ENCODE results near the gene USP24. TPM values are rescaled to one million over a fixed set of nuclear protein-coding genes. Genes with fewer than 3 reads are reported as not detected.

USP24 gene
- polyA plus RNA-seq, 1 donor from 2014 or later: 29.5 TPM

DNA sequence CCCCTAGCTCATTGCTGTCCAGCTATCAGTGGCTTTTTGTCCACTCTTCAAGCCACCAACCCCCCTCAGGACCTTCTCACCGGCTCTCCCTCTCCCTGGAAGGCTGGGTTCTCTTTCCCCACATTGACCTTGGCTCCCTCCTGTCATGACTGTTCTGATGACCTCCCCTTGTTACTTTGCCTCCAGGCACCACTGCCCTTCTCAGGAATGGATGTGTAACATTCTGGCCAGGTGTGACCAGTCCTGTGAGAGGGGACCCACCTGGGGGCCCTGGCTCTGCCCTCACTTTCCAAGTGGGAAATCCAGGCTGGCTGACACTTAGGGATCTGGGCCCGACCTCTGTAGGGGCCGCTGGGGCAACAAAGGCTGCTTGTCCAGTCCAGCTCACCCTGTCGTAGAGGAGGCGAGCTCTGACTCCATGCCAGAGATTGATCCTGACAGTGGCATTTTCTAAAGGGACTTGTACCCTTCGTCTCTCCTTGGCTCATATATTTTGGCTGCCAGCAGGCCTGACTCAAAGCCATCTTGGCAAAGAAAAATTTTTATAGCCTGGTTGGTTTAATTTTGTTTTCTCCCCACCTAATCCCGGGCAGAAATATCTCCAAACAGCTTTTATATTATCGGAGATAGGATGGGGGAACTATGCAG, 37.9 kb upstream of the USP24 start:
- H3K9me3 ChIP-seq (ENCODE audit: low read length): no peaks in the 10 kb centered on the region
- no peaks in the 10 kb centered on the region for H3K79me2 ChIP-seq (replicated peaks; ENCODE audit: insufficient read depth, low read length)

DNA sequence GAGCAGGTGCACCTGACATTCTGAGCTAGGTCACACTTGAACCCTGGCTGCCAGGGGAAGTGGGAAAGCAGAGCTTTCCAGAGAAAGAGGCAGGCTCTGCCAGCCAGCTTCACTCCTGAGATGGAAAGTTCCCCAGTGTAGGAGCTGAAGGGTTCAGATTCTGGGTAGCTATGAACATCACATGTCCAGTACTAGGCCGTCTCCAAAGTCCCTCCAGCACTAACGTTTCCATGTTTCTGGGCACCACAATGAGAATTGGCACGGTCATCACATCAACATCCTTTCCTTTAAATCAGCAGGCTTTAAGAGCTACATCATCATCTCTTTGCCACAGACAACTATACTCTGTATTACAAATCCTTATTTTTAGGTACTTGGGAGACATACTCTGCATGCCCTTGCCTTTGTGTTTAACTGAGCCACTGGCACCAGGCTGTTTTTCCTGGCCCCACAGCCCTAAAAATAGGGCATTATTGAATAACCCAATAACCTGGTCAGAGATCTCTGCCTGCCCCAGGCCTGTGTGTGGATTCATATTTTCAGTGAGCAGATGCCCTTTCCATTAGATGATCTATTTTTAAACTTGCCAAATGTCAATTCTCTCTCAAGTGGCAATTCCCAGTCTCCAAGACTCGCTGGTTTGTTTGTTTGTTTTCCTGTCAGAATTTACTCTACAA, 35.4 kb upstream of the USP24 start:
- no peaks in the 10 kb centered on the region for H3K27me3 ChIP-seq (ENCODE audit: insufficient read depth, low read depth, low read length)
- no peak overlapping the region for H3K4me2 ChIP-seq (ENCODE audit: low read length)
- H4K20me1 ChIP-seq (ENCODE audit: insufficient read depth): no peaks in the 10 kb centered on the region
- no peaks in the 10 kb centered on the region for H3K9me3 ChIP-seq (ENCODE audit: low read length)
- H3K36me3 ChIP-seq (ENCODE audit: insufficient read depth, low read length): no peaks in the 10 kb centered on the region
- H3K4me3 ChIP-seq (ENCODE audit: low read length): no peak overlapping the region
- no peaks in the 10 kb centered on the region for H3K9me2 ChIP-seq (ENCODE audit: insufficient read depth, low read length)
- H3K27ac ChIP-seq (ENCODE audit: low read length): no peak overlapping the region
- H3K9ac ChIP-seq (ENCODE audit: low read length): no peak overlapping the region
- no peak overlapping the region for H2AFZ ChIP-seq (ENCODE audit: low read depth, low read length)
- no peaks in the 10 kb centered on the region for H3F3A ChIP-seq (ENCODE audit: insufficient read depth, low read length, poor library complexity, severe bottlenecking)
- no peaks in the 10 kb centered on the region for H3K79me2 ChIP-seq (replicated peaks; ENCODE audit: insufficient read depth, low read length)
- TF ChIP-seq SMC3 (conservative IDR thresholded peaks at IDR 0.05; ENCODE audit: poor library complexity): no peak
- TF ChIP-seq, protein P1, sequence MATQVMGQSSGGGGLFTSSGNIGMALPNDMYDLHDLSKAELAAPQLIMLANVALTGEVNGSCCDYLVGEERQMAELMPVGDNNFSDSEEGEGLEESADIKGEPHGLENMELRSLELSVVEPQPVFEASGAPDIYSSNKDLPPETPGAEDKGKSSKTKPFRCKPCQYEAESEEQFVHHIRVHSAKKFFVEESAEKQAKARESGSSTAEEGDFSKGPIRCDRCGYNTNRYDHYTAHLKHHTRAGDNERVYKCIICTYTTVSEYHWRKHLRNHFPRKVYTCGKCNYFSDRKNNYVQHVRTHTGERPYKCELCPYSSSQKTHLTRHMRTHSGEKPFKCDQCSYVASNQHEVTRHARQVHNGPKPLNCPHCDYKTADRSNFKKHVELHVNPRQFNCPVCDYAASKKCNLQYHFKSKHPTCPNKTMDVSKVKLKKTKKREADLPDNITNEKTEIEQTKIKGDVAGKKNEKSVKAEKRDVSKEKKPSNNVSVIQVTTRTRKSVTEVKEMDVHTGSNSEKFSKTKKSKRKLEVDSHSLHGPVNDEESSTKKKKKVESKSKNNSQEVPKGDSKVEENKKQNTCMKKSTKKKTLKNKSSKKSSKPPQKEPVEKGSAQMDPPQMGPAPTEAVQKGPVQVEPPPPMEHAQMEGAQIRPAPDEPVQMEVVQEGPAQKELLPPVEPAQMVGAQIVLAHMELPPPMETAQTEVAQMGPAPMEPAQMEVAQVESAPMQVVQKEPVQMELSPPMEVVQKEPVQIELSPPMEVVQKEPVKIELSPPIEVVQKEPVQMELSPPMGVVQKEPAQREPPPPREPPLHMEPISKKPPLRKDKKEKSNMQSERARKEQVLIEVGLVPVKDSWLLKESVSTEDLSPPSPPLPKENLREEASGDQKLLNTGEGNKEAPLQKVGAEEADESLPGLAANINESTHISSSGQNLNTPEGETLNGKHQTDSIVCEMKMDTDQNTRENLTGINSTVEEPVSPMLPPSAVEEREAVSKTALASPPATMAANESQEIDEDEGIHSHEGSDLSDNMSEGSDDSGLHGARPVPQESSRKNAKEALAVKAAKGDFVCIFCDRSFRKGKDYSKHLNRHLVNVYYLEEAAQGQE (IDR thresholded peaks at IDR 0.05; ENCODE audit: borderline replicate concordance): no peak
- no peak for TF ChIP-seq EP300 (conservative IDR thresholded peaks at IDR 0.05; ENCODE audit: poor library complexity, severe bottlenecking)
- TF ChIP-seq RAD21 (conservative IDR thresholded peaks at IDR 0.05): no peak
- TF ChIP-seq CTCF (IDR thresholded peaks at IDR 0.05; ENCODE audit: poor library complexity, severe bottlenecking): no peak
- no peak for TF ChIP-seq MXI1 (conservative IDR thresholded peaks at IDR 0.05; ENCODE audit: poor library complexity, severe bottlenecking)

More for the DNA sequence above, 37.9 kb upstream of the USP24 start:
- Histone ChIP-seq H3K27me3 (ENCODE audit: insufficient read depth, low read depth, low read length) (no peaks in the 10 kb centered on the region), H3K36me3 (ENCODE audit: insufficient read depth, low read length) (no peaks in the 10 kb centered on the region), H3K9ac (ENCODE audit: low read length) (no peak overlapping the region), H3K4me2 (ENCODE audit: low read length) (no peak overlapping the region), H3F3A (ENCODE audit: insufficient read depth, low read length, poor library complexity, severe bottlenecking) (no peaks in the 10 kb centered on the region), H3K4me3 (ENCODE audit: low read length) (no peak overlapping the region), H4K20me1 (ENCODE audit: insufficient read depth) (no peaks in the 10 kb centered on the region), H2AFZ (ENCODE audit: low read depth, low read length) (no peak overlapping the region), H3K27ac (ENCODE audit: low read length) (no peak overlapping the region), H3K9me2 (ENCODE audit: insufficient read depth, low read length) (no peaks in the 10 kb centered on the region)
- TF ChIP-seq RAD21 (conservative IDR thresholded peaks at IDR 0.05) (no peak), TAF1 (IDR thresholded peaks at IDR 0.05; ENCODE audit: low read depth) (no peak), MXI1 (conservative IDR thresholded peaks at IDR 0.05; ENCODE audit: poor library complexity, severe bottlenecking) (no peak), EZH2 (IDR thresholded peaks at IDR 0.05; ENCODE audit: borderline replicate concordance, insufficient read depth, low read length, poor library complexity, severe bottlenecking) (no peak), SMC3 (conservative IDR thresholded peaks at IDR 0.05; ENCODE audit: poor library complexity) (no peak), EP300 (conservative IDR thresholded peaks at IDR 0.05; ENCODE audit: poor library complexity, severe bottlenecking) (no peak), CTCF (IDR thresholded peaks at IDR 0.05; ENCODE audit: poor library complexity, severe bottlenecking) (no peak), POLR2AphosphoS5 (IDR thresholded peaks at IDR 0.05) (no peak)
- TF ChIP-seq, protein P1 (IDR thresholded peaks at IDR 0.05; ENCODE audit: borderline replicate concordance): no peak

All from neural cell (in vitro differentiated cells).